ENCODE data around the gene CCR7.

Gene CCR7

DNA sequence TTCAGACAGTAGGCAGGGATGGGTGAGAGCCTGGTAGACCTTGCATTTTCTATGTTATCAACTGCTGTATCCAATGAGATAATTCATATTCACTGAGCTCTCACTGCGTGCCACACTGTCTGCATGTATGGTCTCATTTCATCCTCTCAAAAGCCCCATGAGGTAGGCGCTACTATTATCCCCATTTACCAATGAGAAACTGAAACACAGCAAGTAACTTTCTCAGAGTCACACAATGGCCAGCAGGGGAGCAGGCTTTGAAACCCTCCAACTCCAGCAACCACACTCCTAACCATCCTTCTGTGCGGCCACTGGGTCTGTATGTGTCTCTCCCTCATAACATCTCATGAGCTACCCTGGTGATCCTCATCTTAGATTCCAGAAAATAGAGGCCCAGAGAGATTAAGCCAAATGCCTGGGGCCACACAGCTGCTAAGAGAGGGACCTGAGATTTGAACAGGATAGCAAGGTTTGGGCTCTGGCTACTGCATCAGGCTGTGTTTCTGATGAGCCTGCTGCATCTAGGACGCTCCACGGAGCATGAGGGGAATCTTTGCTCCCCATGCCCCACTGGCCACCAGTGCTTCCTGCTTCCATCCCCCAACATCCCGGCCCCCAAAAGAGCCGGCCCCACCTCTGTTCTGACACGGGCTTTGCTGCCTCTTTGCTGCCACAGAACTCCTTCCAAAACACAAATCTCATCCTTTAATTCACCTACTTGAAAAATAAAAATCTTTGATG is 3.2 kb downstream of the CCR7 start:
- Histone ChIP-seq H3K36me3 (no peaks in the 10 kb centered on the region), H3K4me3 (ENCODE audit: low read depth in 1 of 2, low read length in 1 of 2) (no peak overlapping the region), H3K27ac (no peak overlapping the region), H3K9me3 (no peaks in the 10 kb centered on the region), H3K27me3 (peaks cover 99% of the 10 kb centered on the region), H3K4me1 (ENCODE audit: control insufficient read depth in 1 of 2, insufficient read depth in 1 of 2, low read depth in 1 of 2, low read length in 1 of 2) (no peaks in the 10 kb centered on the region)
- TF ChIP-seq, protein P1, sequence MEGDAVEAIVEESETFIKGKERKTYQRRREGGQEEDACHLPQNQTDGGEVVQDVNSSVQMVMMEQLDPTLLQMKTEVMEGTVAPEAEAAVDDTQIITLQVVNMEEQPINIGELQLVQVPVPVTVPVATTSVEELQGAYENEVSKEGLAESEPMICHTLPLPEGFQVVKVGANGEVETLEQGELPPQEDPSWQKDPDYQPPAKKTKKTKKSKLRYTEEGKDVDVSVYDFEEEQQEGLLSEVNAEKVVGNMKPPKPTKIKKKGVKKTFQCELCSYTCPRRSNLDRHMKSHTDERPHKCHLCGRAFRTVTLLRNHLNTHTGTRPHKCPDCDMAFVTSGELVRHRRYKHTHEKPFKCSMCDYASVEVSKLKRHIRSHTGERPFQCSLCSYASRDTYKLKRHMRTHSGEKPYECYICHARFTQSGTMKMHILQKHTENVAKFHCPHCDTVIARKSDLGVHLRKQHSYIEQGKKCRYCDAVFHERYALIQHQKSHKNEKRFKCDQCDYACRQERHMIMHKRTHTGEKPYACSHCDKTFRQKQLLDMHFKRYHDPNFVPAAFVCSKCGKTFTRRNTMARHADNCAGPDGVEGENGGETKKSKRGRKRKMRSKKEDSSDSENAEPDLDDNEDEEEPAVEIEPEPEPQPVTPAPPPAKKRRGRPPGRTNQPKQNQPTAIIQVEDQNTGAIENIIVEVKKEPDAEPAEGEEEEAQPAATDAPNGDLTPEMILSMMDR (IDR thresholded peaks at IDR 0.05): no peak

DNA sequence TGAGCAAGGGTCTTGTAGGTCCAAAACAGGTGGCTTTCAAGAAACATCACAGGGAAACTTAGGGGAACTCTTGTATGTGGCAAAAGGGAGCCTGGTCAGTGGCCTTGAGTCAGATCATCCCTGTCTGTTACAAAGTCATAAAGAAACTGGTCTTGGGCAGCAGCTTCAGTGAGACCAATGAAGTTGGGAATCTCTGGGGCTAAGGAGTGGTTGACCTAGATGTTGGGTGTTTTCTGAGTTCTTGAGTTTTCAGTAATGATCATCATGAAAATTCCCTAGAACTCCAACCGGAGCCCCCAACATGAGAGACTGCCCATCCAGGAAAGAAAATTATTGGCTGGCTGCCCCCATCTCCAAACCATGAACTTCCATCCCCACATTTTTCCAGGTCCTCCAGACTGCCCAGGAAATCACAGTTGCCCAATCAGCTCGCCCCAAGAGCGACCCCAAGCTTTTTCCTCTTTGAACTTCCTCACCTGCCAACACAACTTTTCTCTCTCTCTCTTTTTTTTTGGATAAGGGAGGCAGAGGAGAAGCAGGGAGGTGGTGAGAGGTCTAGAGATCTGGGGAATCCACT is 3.9 kb downstream of the CCR7 start:
- Histone ChIP-seq H3K27me3 (peaks cover 100% of the 10 kb centered on the region), H3K27ac (no peak overlapping the region), H3K9me3 (no peaks in the 10 kb centered on the region), H3K4me1 (ENCODE audit: control insufficient read depth in 1 of 2, insufficient read depth in 1 of 2, low read depth in 1 of 2, low read length in 1 of 2) (no peaks in the 10 kb centered on the region), H3K4me3 (ENCODE audit: low read depth in 1 of 2, low read length in 1 of 2) (no peak overlapping the region), H3K36me3 (no peaks in the 10 kb centered on the region)
- TF ChIP-seq, protein P1 (IDR thresholded peaks at IDR 0.05): no peak

DNA sequence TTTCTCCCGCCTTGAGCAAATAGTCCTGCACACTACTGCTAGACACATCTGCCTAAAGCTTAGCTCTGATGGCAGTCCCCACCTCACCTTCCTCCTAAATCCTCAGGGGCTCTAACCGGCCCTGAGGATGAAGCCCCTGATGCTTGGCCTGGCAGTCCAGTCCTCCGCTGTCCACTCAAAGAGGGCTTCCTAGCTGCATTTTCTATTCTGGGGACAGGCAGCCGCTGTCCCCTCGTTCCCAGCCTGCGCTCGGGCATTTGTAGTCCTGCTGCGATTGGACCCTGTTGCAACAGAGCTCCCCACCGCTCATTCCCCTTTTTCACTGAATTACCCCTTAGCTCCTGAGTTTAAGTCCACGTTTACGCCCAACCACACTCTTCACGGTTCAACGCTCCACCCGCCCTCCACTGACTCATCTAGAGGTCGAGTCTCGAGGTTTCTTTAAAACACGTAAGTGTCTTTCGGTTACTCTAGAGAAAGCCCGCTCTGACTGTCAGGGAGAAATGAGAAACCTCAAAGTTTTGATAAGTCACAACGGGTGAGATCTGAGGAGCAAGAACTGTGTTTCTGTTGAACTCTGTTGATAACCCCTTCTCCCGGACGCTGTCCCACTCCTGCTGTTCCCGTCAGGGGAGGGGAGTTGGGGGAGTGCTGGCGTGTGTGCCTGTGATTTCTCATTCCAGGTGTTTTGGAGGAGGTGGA is 4.5 kb downstream of the CCR7 start:
- no peaks in the 10 kb centered on the region for H3K4me1 ChIP-seq (ENCODE audit: control insufficient read depth in 1 of 2, insufficient read depth in 1 of 2, low read depth in 1 of 2, low read length in 1 of 2)
- no peak overlapping the region for H3K4me3 ChIP-seq (ENCODE audit: low read depth in 1 of 2, low read length in 1 of 2)
- H3K27me3 ChIP-seq: peaks cover 100% of the 10 kb centered on the region
- H3K36me3 ChIP-seq: no peaks in the 10 kb centered on the region
- H3K27ac ChIP-seq: no peak overlapping the region
- TF ChIP-seq, protein P1 (IDR thresholded peaks at IDR 0.05): no peak
- H3K9me3 ChIP-seq: no peaks in the 10 kb centered on the region

DNA sequence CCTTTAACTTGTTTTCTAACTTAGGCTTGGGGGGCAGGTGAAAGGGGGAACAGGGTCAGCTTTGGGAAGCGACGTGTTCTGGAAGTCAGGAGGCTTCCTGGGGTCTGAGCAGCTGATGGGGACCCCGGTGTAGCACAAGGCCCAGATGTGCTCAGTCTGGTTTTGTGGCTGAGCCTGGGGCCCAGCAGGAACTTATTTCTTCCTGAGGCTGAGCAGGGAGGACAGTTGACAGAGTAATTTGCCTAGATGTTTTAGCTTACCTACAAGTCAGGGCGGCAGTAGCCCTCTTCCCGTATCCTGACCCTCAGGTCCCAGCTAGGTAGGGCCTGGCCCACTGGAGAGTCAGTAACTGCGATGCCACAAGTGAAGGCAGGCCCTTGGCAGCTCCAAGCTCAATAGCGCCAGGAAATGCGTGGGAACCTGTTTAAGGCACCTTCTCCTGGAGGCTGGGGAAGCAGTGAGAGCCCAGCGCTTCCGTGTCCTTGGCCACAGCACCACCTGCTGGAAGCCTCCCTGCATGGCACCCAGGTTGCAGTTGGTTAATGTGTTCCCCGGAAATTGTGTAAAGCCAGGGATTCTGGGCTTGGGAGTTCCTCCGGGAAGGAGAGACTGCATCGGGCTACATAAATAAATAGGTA is 5.2 kb downstream of the CCR7 start:
- Histone ChIP-seq H3K9me3 (no peaks in the 10 kb centered on the region), H3K36me3 (no peaks in the 10 kb centered on the region), H3K27ac (no peak overlapping the region), H3K27me3 (peaks cover 100% of the 10 kb centered on the region), H3K4me1 (ENCODE audit: control insufficient read depth in 1 of 2, insufficient read depth in 1 of 2, low read depth in 1 of 2, low read length in 1 of 2) (no peaks in the 10 kb centered on the region), H3K4me3 (ENCODE audit: low read depth in 1 of 2, low read length in 1 of 2) (no peak overlapping the region)
- TF ChIP-seq, protein P1 (IDR thresholded peaks at IDR 0.05): peak; percentile 82

DNA sequence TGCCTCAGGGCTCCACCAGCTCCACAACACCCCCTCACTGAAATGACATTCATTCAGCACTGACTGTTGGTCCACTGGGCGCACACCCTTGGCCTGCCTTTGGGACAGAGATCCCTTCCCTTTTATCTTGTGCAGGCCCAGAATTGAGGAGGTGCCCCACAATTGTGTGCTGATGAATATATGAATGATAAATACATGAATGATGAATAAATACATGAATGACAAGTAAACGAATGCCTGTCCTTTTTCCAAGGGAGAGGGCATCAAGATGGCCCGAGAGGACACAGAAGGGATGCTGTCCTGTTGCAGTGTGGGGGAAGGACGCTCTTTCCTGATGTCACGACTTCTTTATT is 5.7 kb downstream of the CCR7 start:
- H3K9me3 ChIP-seq: no peaks in the 10 kb centered on the region
- TF ChIP-seq, protein P1 (IDR thresholded peaks at IDR 0.05): no peak
- H3K27ac ChIP-seq: no peak overlapping the region
- no peaks in the 10 kb centered on the region for H3K4me1 ChIP-seq (ENCODE audit: control insufficient read depth in 1 of 2, insufficient read depth in 1 of 2, low read depth in 1 of 2, low read length in 1 of 2)
- H3K4me3 ChIP-seq (ENCODE audit: low read depth in 1 of 2, low read length in 1 of 2): no peak overlapping the region
- peaks cover 100% of the 10 kb centered on the region for H3K27me3 ChIP-seq
- no peaks in the 10 kb centered on the region for H3K36me3 ChIP-seq

Measured in neutrophil (primary cell).